GM19238 (cell line): ENCODE data around the gene DDI2.
"Not testable (repeated sequence)": the region's sequence is repeated elsewhere in the genome, so short reads cannot be mapped to it uniquely, and the experiment has no call there.

Source experiments
- DNase-seq: peaks from one replicate; pipeline ENCODE4 v3.0.0; 2011; ENCODE audit warnings: low spot score; ENCODE audit not compliant: insufficient read length

DDI2 gene

DNA sequence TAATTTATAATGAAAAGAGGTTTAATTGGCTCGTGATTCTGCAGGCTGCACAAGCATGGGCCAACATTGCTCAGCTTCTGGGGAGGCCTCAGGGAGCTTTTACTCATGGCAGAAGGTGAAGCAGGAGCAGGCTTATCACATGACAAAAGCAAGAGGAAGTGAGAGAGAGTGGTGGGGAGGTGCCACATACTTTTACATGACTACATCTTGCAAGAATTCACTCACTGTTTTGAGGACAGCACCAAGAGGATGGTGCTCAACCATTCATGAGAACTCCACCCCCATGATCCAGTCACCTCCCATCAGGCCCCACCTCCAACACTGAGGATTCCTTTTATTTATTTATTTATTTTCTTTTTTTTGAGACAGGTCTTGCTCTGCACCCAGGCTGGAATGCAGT, 61.3 kb downstream of the DDI2 start:
- no peak for DNase-seq

DNA sequence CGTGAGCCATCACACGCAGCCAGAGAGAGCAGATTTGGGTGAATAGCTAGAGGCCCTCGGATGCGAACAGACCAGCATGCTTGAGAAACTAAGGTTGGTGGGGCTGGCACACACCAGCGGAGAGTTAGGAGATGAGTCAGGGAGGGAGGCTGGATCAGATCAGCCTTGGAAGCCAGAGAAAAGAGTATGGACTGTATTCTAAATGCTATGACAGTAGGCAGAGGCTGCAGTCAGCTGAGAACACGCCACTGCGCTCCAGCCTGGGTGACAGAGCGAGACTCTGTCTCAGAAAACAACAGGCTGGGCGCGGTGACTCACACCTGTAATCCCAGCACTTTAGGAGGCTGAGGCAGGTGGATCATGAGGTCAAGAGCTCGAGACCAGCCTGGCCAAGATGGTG, 62.9 kb downstream of the DDI2 start:
- no peak for DNase-seq

DNA sequence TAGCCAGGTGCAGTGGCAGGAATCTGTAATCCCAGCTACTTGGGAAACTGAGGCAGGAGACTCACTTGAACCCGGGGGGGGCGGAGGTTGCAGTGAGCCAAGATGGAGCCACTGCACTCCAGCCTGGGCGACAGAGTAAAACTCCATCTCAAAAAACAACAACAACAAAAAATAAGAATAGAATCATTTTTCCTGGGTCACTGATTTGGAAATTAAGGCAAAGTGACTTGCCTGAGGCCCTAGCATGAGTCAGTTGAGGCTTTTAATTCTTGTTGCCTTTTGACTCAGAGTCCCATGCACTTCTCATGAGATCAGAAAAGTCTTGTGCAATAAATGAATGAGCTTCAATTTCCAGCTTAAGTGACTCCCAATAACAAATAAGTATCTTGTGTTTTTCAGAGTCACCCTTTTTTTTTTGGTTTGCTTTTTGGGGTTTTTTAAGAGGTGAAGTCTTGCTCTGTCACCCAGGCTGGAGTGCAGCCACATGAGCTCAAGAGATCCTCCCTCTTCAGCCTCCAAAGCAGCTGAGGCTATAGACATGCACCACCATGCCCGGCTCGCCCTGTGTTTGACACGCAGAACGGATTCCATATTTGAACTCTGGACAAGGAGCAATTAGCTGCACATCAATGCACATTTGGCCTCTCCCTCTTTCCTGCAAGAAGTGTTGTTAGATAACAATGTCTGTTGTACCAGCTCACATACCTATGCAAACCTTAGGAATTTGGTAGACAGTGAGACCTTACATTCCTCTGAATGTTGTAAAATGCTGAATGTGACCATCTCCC, 63.5 kb downstream of the DDI2 start:
- no peak for DNase-seq

DNA sequence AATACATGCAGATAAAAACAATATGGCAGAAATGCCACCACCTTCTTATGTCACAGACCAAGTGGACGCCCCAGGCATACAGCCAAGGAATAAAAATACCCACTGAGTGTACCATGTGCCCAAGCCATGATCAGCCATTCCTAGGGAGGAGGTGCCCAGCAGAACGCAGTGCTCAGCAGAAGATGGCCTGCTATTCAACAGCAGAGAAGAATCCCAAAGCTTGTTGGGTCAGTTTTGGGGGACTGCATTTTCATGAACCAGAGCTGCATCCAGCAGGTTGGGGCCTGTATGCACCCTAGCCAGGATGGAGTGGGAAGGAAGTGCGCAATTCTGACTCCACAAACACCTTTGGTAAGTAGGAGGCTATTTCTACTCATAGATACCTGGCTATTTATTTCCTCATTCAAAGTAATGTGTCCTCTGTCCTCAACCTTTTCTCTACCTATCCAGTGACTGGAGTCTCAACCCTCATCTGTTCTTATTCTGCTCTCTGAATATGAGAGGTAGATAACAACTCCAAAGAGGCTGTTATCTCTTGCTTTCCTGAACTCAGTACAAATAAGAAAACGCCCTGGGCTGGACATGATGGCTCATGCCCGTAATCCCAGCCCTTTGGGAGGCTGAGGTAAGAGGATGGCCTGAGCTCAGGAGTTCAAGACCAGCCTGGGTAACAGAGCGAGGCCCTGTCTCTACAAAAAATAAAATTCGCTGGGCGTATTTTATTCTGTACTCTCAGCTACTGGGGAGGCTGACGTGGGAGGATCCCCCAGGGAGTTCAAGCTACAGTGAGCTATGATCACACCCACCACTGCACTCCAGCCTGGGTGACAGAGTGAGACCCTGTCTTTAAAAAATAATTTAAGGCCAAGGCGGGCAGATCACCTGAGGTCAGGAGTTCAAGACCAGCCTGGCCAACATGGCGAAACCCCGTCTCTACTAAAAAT, 64.4 kb downstream of the DDI2 start:
- DNase-seq: no peak

GRCh38 chr1:15682936-15683341, 65.7 kb downstream of the DDI2 start:
- DNase-seq: no peak

DNA sequence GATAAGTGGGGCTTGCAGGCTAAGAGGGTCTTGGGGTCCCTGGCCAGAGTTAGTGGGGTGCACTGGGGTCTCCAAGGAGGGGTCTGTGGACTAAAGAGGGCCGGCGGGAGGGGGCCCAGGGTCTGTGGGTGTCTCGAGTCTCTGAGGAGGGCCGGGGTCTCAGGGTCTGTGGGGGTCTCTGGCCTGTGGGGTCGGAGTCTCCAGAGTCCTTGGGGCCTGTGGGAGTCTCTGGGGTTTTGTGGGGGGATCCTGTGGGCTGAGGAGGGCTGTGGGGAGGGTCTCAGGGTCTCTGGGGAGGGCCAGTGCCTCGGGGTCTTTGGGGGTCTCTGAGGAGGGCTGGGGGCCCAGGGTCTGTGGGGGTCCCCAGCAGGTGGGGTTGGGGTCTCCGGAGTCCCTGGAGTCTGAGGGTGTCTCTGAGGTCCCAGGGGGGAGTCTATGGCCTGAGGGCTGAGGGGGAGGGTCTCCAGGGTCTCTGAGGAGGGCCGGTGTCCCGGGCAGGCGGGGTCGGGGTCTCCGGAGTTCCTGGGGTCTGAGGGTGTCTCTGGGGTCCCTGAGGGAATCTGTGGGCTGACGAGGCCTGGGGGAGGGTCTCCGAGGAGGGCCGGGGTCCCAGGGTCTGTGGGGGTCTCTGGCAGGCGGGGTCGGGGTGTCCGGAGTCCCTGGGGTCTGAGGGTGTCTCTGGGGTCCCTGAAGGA, 66.2 kb downstream of the DDI2 start:
- DNase-seq: no peak

DNA sequence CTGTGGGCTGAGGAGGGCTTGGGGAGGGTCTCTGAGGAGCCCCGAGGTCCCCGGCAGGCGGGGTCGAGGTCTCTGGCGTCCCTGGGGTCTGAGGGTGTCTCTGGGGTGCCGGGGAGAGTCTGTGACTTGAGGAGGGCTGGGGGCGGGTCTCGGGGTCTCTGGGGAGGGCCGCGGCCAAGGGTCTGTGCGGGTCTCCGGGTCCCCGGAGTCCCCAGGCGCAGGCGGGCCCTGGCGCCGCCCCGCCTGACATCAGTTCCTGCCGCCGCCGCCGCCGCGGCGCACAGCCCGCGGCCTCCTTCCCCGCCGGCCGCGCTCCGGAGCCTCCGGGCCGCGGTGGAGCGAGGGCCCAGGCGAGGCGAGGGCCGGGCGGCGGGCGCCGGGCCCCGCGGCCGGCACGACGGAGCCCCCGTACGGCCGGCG, 66.8 kb downstream of the DDI2 start, which contains the start of gene PLEKHM2:
Gene PLEKHM2, plus strand, starts transcription at position 279 of the 420 bp plus-strand sequence. CDS start 239 bp downstream, outside the sequence.
- peak; percentile 84 for DNase-seq

DNA sequence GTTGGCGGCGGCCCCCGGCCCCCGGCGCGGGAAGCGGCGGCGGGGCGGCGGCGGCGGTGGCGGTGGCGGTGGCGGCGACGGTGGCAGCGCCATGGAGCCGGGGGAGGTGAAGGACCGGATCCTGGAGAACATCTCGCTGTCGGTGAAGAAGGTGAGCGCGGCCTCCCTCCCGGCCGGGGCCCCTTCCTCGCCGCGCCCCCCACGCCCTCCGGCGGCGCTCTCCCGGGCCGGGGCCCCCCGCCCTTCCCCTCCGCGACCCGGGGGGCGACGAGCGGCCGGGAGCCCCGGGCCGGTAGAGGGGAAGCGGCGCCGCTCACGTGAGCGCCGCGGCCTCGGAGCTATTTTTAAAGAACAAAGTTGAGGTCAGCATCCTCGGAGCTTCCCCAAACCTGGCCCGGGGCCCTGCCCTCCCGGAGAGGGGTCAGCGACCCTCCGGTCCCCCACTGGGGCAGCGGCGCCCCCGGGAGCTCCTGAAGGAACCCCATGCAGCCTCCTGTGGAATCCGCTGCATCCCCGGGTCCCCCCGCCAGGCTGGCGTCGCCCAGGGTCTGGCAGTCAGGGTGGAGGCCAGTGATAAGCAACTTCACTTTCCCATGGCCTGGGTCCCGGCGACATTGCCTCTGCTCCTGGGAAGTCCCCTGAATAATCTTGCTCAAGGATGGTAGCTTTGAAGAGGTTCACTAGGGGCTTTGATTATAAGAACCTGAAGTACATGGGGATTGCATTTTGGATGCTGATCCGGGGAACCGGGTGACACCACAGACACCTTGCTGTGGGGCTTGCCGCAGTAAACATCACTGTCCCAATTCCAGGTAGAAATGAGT, 67.4 kb downstream of the DDI2 start:
- DNase-seq: peak; percentile 64

- DNase-seq: no peak
These were observed 68.6 kb downstream of the DDI2 start for GRCh38 chr1:15685820-15686219.

DNA sequence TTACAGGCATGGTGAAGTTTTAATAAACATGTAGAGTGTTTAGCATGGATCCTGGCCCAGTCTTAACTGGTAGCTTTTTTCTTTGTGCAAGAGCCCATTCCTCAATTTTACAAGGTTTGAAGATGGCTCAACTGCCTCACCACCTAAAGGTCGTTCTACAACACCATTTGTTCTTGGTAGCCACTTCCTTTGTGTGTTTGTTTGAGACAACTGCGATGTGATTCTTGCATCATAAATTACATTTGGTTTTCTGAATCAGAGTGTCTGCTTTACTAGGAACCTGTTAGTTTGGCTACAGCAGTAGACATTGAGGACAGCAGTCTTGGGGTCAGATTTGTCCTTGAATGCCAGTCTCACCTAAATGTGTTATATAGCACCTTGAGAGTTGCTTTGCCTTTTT, 70.2 kb downstream of the DDI2 start:
- DNase-seq: no peak

- no peak for DNase-seq
These were observed 73.1 kb downstream of the DDI2 start for GRCh38 chr1:15690317-15690716.

DNA sequence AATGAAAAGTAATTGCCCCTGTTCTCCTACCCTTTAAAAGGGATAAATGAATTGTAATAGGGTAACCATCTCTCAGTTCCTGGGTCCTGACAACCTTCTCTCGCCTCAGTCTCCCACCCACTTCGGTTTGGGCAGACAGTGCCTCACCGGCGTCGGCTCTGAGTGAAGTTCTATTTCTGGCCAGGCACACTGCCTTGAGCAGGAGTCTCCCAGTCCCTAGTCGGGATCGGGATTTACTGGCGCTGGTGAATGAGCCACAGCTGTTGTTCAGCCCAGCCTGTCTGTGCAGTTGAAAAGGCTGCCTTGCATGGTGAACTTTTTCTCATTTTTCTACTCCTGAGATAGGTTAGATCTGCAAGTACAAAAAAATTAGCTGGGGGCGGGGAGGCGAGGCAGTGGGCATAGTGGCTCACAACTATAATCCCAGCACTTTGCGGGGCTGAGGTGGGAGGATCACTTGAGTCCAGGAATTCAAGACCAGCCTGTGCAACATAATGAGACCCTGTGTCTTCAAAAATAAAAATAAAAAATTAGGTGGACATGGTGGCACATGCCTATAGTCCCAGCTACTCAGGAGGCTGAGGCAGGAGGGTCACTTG, 74.3 kb downstream of the DDI2 start:
- no peak for DNase-seq

DNA sequence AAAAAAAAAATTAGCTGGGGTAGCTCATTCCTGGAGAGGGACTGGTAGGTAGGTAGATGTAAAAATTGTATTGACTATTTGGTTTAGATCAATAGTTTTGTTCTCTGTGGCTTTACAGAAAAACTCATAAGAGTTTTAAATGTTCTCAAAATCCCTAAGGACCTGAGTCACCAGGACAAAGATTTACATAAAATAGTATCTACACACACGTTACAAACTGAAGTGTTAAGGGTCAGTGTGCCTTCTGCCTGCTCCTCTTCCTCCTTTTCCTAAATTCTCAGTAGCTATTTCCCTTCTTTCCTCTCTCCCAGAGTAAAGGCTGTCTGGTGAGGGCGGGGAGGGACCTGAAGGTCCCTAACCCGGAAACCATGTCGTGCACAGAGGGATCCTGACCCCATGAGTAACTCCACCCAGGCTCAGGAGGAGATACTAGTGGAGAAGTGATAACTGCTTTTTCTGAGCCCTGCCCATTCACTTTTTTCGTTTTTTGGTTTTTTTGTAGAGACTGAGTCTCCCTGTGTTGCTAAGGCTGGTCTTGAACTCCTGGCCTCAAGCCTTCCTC, 74.9 kb downstream of the DDI2 start:
- no peak for DNase-seq

DNA sequence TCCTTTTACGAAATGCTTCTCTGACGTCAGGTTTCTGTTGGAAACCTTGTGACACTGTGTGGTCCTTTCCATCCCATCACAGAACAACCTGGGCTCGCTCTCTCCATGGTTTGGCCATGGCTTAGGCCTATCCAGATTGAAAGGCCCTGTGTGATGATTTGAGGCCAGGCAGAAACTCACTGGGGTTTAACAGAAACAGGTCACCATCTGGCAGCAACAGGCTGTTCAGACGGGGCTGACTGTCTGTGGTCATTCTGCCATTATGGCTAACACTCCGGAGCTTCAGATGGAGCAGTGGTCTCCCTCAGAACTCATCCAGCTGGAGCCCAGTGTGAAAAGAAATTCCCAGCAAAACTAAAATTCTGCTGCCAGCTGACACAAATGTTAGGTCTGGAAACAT, 76.1 kb downstream of the DDI2 start:
- DNase-seq: no peak

DNA sequence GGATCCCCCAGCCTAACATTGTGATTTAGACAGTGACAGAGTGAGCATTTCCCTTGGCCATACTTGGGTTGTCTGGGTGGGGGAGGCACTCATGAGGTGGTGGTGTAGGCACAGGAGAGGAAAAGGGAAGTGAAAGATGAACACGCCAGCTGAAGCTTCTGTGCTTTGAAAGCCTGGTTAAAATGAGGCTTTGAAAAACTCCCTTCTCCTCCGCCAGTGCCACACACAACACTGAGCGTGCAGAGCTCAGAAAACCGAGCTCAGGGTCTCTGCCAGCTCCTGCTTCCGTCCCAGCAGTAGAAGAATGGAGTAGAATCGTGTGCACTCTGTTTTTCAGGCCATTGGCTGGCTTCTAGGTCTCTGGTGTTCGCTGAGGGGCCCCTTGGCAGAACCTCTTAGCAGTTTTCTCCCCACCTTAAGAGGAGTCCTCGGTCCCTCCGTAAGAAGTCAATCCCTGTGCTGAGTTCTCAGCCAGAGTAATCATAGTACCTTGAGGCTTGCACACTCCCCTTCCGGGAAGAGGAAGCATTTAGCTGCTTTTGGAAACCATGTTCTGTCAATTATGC, 79.8 kb downstream of the DDI2 start:
- DNase-seq: peak; percentile 86

DNA sequence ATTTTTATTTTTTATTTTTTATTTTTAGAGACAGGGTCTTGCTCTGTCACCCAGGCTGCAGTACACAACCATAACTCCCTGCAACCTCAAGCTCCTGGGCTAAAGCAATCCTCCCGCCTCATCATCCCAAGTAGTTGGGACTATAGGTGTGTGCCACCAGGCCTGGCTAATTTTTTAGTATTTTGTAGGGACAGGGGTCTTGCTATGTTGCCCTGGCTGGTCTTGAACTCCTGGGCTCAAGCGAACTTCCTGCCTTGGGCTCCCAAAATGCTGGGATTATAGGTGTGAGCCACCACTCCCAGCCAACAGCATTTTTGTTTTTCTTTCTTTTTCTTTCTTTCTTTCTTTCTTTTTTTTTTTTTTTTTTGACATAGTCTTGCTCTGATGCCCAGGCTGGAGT, 80.9 kb downstream of the DDI2 start:
- no peak for DNase-seq

DNA sequence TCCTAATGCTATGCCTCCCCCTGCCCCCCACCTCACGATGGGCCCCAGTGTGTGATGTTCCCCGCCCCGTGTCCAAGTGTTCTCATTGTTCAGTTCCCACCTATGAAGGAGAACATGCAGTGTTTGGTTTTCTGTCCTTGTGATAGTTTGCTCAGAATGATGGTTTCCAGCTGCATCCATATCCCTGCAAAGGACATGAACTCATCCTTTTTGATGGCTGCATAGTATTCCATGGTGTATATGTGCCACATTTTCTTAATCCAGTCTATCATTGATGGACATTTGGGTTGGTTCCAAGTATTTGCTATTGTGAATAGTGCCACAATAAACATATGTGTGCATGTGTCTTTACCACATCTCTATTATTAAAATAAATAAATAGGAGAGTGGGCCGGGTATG, 82.1 kb downstream of the DDI2 start:
- not testable (repeated sequence) for DNase-seq

DNA sequence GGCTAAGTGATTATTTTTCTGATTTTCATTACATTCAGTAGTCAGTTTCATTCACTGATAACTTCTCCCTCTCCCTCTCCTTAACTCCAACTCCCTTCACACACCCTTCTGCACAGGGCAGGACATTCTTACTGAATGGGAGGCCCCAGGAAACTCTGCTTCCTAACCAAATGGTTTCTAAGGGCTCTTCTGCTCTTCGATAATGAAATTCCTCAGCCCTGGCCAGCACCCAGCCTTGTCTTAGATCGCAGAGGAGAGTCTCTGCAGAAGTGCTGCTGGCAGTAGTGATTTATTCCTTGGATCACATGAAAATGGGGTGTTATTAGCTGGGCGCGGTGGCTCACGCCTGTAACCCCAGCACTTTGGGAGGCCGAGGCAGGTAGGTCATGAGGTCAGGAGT, 83.2 kb downstream of the DDI2 start:
- DNase-seq: no peak

GRCh38 chr1:15701784-15702183, 84.5 kb downstream of the DDI2 start:
- no peak for DNase-seq
